Neutrophil (primary cell): ENCODE measurements around the gene EPN2.

Source experiments
- H3K27ac ChIP-seq: fragments of 200-600 bp; sonication (generic); 2 replicates; pipeline ENCODE4 v1.5.1; 2016; ENCODE audit warnings: mild to moderate bottlenecking, moderate library complexity
- H3K27me3 ChIP-seq: fragments of 200-600 bp; sonication (generic); 2 replicates; pipeline ENCODE4 v1.6.0; 2016; ENCODE audit warnings: mild to moderate bottlenecking
- H3K36me3 ChIP-seq: fragments of 200-600 bp; sonication (generic); 2 replicates; pipeline ENCODE4 v1.5.1; 2017
- H3K4me1 ChIP-seq, 2 experiments: fragments of 200-600 bp in 1 of 2; sonication (generic) in 1 of 2; 1 replicate in 1 of 2; 2 replicates in 1 of 2; pipeline versions ENCODE4 v1.5.1 to v1.6.1; 2013 to 2016; ENCODE audit warnings: low read depth in 1 of 2, low read length in 1 of 2, mild to moderate bottlenecking in 1 of 2, moderate library complexity in 1 of 2; ENCODE audit not compliant: control insufficient read depth in 1 of 2, insufficient read depth in 1 of 2
- H3K4me3 ChIP-seq, 2 experiments: fragments of 200-600 bp in 1 of 2; sonication (generic) in 1 of 2; 1 replicate in 1 of 2; 2 replicates in 1 of 2; pipeline ENCODE4 v1.5.1; 2013 to 2016; ENCODE audit warnings: low read depth in 1 of 2, low read length in 1 of 2, mild to moderate bottlenecking in 1 of 2, moderate library complexity in 1 of 2
- H3K9me3 ChIP-seq: fragments of 200-600 bp; sonication (generic); 2 replicates; pipeline ENCODE4 v1.5.1; 2016
- CTCF ChIP-seq: fragments of 200-600 bp; sonication (generic); IDR thresholded peaks from 2 replicates; pipeline ENCODE4 v1.5.1; 2016; ENCODE audit warnings: antibody characterized with exemption

Gene EPN2

GRCh38 chr17:19308398-19308797, 71.2 kb downstream of the EPN2 start:
- Histone ChIP-seq H3K36me3 (no peaks in the 10 kb centered on the region), H3K27ac (no peak overlapping the region), H3K9me3 (no peaks in the 10 kb centered on the region), H3K4me3 (no peak overlapping the region), H3K4me1 (peaks cover 62 to 68% of the 10 kb centered on the region in 2 experiments), H3K27me3 (no peaks in the 10 kb centered on the region)
- TF ChIP-seq CTCF = no peak

- Histone ChIP-seq H3K27ac (no peak overlapping the region), H3K9me3 (no peaks in the 10 kb centered on the region), H3K27me3 (no peaks in the 10 kb centered on the region), H3K4me1 (peaks cover 50 to 61% of the 10 kb centered on the region in 2 experiments), H3K36me3 (no peaks in the 10 kb centered on the region), H3K4me3 (no peak overlapping the region)
- TF ChIP-seq CTCF = no peak
Observed at GRCh38 chr17:19309701-19310100, 72.5 kb downstream of the EPN2 start.

- TF ChIP-seq CTCF = no peak
- Histone ChIP-seq H3K36me3 (no peaks in the 10 kb centered on the region), H3K27me3 (no peaks in the 10 kb centered on the region)
Observed at GRCh38 chr17:19310151-19310550, 73.0 kb downstream of the EPN2 start.

GRCh38 chr17:19311016-19311415, 73.8 kb downstream of the EPN2 start:
- Histone ChIP-seq H3K4me3 (no peak overlapping the region), H3K27ac (no peak overlapping the region), H3K9me3 (no peaks in the 10 kb centered on the region), H3K27me3 (no peaks in the 10 kb centered on the region), H3K4me1 (peaks cover 37 to 48% of the 10 kb centered on the region in 2 experiments), H3K36me3 (no peaks in the 10 kb centered on the region)
- no peak for TF ChIP-seq CTCF

More at GRCh38 chr17:19310151-19310550, 73.0 kb downstream of the EPN2 start:
- Histone ChIP-seq H3K4me3 (no peak overlapping the region), H3K27ac (no peak overlapping the region), H3K9me3 (no peaks in the 10 kb centered on the region), H3K4me1 (peaks cover 46 to 56% of the 10 kb centered on the region in 2 experiments)

GRCh38 chr17:19311421-19312215, 74.5 kb downstream of the EPN2 start:
- H3K27ac ChIP-seq = peak overlapping the region; percentile 72
- H3K36me3 ChIP-seq = no peaks in the 10 kb centered on the region
- H3K4me1 ChIP-seq = peaks cover 31 to 42% of the 10 kb centered on the region in 2 experiments
- TF ChIP-seq CTCF = peak; percentile 20
- no peaks in the 10 kb centered on the region for H3K9me3 ChIP-seq
- peak overlapping the region; percentile 10 to 18 for H3K4me3 ChIP-seq
- H3K27me3 ChIP-seq = no peaks in the 10 kb centered on the region
